ENCODE data around the gene MBD3L5. TPM values are rescaled to one million over a fixed set of nuclear protein-coding genes. Genes with fewer than 3 reads are reported as not detected.

Gene MBD3L5
- total RNA-seq, 1 experiment from 2014 or later = not detected

- CTCF ChIA-PET = no interaction called here
- in situ Hi-C loops (cut with HindIII; ENCODE audit: low pct_unique_long_range_greater_than_20kb, low sequenced_read_pairs) (no loop called here), intact Hi-C loops (cut with micrococcal nuclease; ENCODE audit: unreplicated experiment) (no loop called here)
- ATAC-seq (no peak), DNase-seq (ENCODE audit: low read depth, low spot score) (no peak)
- no peak overlapping the region for H3K4me3 ChIP-seq (ENCODE audit: low read depth in 2 of 2, low read length in 2 of 2)
- H3K27me3 ChIP-seq (ENCODE audit: control insufficient read depth, insufficient read depth, low read length) = no peaks in the 10 kb centered on the region
- POLR2A ChIA-PET = no interaction called here
- no TSS peak for BruUV-seq (replicated peaks)
- H3K4me1 ChIP-seq (ENCODE audit: control insufficient read depth, insufficient read depth, low read length) = no peaks in the 10 kb centered on the region
- TF ChIP-seq POLR2AphosphoS5 (IDR thresholded peaks at IDR 0.05; ENCODE audit: low read depth, low read length) (no peak), TCF7L2 (IDR thresholded peaks at IDR 0.05; ENCODE audit: low read depth, low read length) (no peak), REST (IDR thresholded peaks at IDR 0.05; ENCODE audit: insufficient read depth in 1 of 2, low read depth in 2 of 2, low read length in 1 of 2) (no peak), CTCF (IDR thresholded peaks at IDR 0.05) (no peak), SIN3A (IDR thresholded peaks at IDR 0.05; ENCODE audit: borderline replicate concordance, insufficient read depth, low read depth, low read length) (no peak)
- peaks cover 26% of the 10 kb centered on the region; the same call in 1 of the 2 replicates for H3K9me3 ChIP-seq (ENCODE audit: control insufficient read depth, insufficient read depth, low read depth, low read length)
- no peak overlapping the region for H3K27ac ChIP-seq (ENCODE audit: low read length)
- peaks cover 6% of the 10 kb centered on the region for H3K36me3 ChIP-seq (ENCODE audit: control insufficient read depth, insufficient read depth, low read length)
Measured at GRCh38 chr19:7074705-7075282, 44.4 kb downstream of the MBD3L5 start.

GRCh38 chr19:7076151-7076550, 45.8 kb downstream of the MBD3L5 start:
- TF ChIP-seq REST (IDR thresholded peaks at IDR 0.05; ENCODE audit: insufficient read depth in 1 of 2, low read depth in 2 of 2, low read length in 1 of 2) = no peak
- TF ChIP-seq SIN3A (IDR thresholded peaks at IDR 0.05; ENCODE audit: borderline replicate concordance, insufficient read depth, low read depth, low read length) = no peak
- TF ChIP-seq CTCF (IDR thresholded peaks at IDR 0.05) = no peak
- Histone ChIP-seq H3K36me3 (ENCODE audit: control insufficient read depth, insufficient read depth, low read length) (peaks cover 6% of the 10 kb centered on the region), H3K9me3 (ENCODE audit: control insufficient read depth, insufficient read depth, low read depth, low read length) (peaks cover 37% of the 10 kb centered on the region), H3K27me3 (ENCODE audit: control insufficient read depth, insufficient read depth, low read length) (no peaks in the 10 kb centered on the region), H3K27ac (ENCODE audit: low read length) (no peak overlapping the region), H3K4me1 (ENCODE audit: control insufficient read depth, insufficient read depth, low read length) (no peaks in the 10 kb centered on the region), H3K4me3 (ENCODE audit: low read depth in 2 of 2, low read length in 2 of 2) (no peak overlapping the region)
- BruUV-seq (replicated peaks) = no TSS peak
- in situ Hi-C loops (cut with HindIII; ENCODE audit: low pct_unique_long_range_greater_than_20kb, low sequenced_read_pairs) (no loop called here), intact Hi-C loops (cut with micrococcal nuclease; ENCODE audit: unreplicated experiment) (no loop called here)
- ATAC-seq (no peak), DNase-seq (ENCODE audit: low read depth, low spot score) (no peak)
- POLR2A ChIA-PET = interaction anchor here (0.7 kb wide), 1 partner anchor 25 kb away, joined by 7 read pairs; no protein-coding TSS in a partner anchor
- CTCF ChIA-PET = no interaction called here

Measured in Panc1 (cell line).